A673 (cell line): ENCODE measurements around the gene MSH5. TPM values are rescaled to one million over a fixed set of nuclear protein-coding genes. Genes with fewer than 3 reads are reported as not detected.

Source experiments
- BruUV-seq: library from RNA; stranded (reverse); fragments of 400-500 nt; replicated peaks from 2 replicates; lab custom pipeline; 2021; lab: Mats Ljungman, UMichigan
- CTCF ChIA-PET: fragments of 300-600 bp; sonication (Branson Sonifier 250); formaldehyde crosslinking; loops from one replicate; lab custom pipeline; 2022; ENCODE audit warnings: antibody characterized with exemption; lab: Charles Lee
- POLR2A ChIA-PET: fragments of 300-600 bp; sonication (Branson Sonifier 250); formaldehyde crosslinking; loops from one replicate; lab custom pipeline; 2022; ENCODE audit warnings: antibody characterized with exemption; ENCODE audit not compliant: low non-redundant PET; lab: Charles Lee
- DNase-seq: peaks from one replicate; pipeline ENCODE4 v3.0.0-alpha.2; 2015; ENCODE audit warnings: low spot score
- H3K27ac ChIP-seq: fragments of 200-600 bp; sonication (generic); 2 replicates; pipeline ENCODE4 v1.5.1; 2016; ENCODE audit warnings: mixed run types, low read depth, mild to moderate bottlenecking, mixed read lengths, antibody characterized with exemption, low read length; ENCODE audit not compliant: poor library complexity, severe bottlenecking
- H3K27me3 ChIP-seq: fragments of 200-600 bp; sonication (generic); replicated peaks from 2 replicates; pipeline ENCODE4 v1.6.1; 2017; ENCODE audit warnings: mixed run types, low read depth, mild to moderate bottlenecking, mixed read lengths, antibody characterized with exemption, low read length; ENCODE audit not compliant: insufficient read depth, poor library complexity
- H3K36me3 ChIP-seq: fragments of 200-600 bp; sonication (generic); 2 replicates; pipeline ENCODE4 v1.6.1; 2016; ENCODE audit warnings: mixed run types, mild to moderate bottlenecking, mixed read lengths, antibody characterized with exemption, low read length; ENCODE audit not compliant: insufficient read depth, poor library complexity, severe bottlenecking
- H3K4me1 ChIP-seq: fragments of 200-600 bp; sonication (generic); 2 replicates; pipeline ENCODE4 v1.6.1; 2017; ENCODE audit warnings: mixed run types, mild to moderate bottlenecking, mixed read lengths, antibody characterized with exemption, low read length; ENCODE audit not compliant: insufficient read depth, poor library complexity, severe bottlenecking
- H3K4me3 ChIP-seq: fragments of 200-600 bp; sonication (generic); 2 replicates; pipeline ENCODE4 v1.5.1; 2016; ENCODE audit warnings: low read depth, mixed run types, mild to moderate bottlenecking, mixed read lengths, low read length; ENCODE audit not compliant: poor library complexity, severe bottlenecking
- H3K9me3 ChIP-seq: fragments of 200-600 bp; sonication (generic); 2 replicates; pipeline ENCODE4 v1.6.1; 2016; ENCODE audit warnings: mixed run types, low read depth, mild to moderate bottlenecking, mixed read lengths, antibody characterized with exemption, low read length; ENCODE audit not compliant: poor library complexity, severe bottlenecking
- EZH2 ChIP-seq: fragments of 200-600 bp; sonication (generic); IDR thresholded peaks from 2 replicates; pipeline ENCODE4 v1.6.1; 2017; ENCODE audit warnings: borderline replicate concordance, low read depth, mild to moderate bottlenecking, mixed read lengths, antibody characterized with exemption, low read length; ENCODE audit not compliant: poor library complexity, severe bottlenecking
- intact Hi-C: fragments of 100-400 bp; cut with micrococcal nuclease; formaldehyde crosslinking; loops from one replicate; pipeline ENCODE4 v1.10.0; 2022; ENCODE audit not compliant: unreplicated experiment
- total RNA-seq: library from RNA; stranded (reverse); gene quantifications from 2 replicates; pipeline ENCODE4 v1.2.3, GENCODE V29; 2021
- TF ChIP-seq, protein P1 (sequence below): fragments of 300-800, 200-600 bp; sonication (generic); conservative IDR thresholded peaks from 2 replicates; pipeline ENCODE4 v1.5.1; 2017; ENCODE audit warnings: low read depth, mild to moderate bottlenecking, antibody characterized with exemption, low read length, moderate library complexity, mixed read lengths

MSH5 gene
- total RNA-seq, 1 experiment from 2014 or later, result 76.4 TPM

DNA sequence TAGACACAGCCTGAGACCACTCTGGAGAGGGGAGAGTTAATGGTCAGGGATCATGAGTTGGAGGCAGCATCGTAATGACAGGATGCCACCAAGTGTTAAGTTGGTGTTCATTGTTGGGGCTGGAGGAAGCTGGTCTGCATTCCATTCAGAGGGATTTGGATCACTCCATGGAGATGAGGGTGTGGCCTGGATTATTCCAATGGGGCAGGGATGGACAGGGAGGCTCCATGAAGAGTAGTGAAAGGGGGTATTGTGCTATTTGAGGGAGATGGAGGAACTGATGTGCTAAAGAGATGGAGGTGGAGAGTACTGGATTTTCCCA is 23.8 kb downstream of the MSH5 start:
- Histone ChIP-seq H3K4me3 (no peak overlapping the region), H3K27me3 (no peaks in the 10 kb centered on the region), H3K9me3 (no peaks in the 10 kb centered on the region), H3K36me3 (peaks cover 53% of the 10 kb centered on the region), H3K27ac (peak overlapping the region; percentile 57), H3K4me1 (no peaks in the 10 kb centered on the region)
- POLR2A ChIA-PET, result no interaction called here
- DNase-seq, result peak; percentile 59
- TF ChIP-seq, protein P1, sequence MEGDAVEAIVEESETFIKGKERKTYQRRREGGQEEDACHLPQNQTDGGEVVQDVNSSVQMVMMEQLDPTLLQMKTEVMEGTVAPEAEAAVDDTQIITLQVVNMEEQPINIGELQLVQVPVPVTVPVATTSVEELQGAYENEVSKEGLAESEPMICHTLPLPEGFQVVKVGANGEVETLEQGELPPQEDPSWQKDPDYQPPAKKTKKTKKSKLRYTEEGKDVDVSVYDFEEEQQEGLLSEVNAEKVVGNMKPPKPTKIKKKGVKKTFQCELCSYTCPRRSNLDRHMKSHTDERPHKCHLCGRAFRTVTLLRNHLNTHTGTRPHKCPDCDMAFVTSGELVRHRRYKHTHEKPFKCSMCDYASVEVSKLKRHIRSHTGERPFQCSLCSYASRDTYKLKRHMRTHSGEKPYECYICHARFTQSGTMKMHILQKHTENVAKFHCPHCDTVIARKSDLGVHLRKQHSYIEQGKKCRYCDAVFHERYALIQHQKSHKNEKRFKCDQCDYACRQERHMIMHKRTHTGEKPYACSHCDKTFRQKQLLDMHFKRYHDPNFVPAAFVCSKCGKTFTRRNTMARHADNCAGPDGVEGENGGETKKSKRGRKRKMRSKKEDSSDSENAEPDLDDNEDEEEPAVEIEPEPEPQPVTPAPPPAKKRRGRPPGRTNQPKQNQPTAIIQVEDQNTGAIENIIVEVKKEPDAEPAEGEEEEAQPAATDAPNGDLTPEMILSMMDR, result no peak
- no peak for TF ChIP-seq EZH2
- CTCF ChIA-PET, result no interaction called here
- intact Hi-C loops, result no loop called here
- no TSS peak for BruUV-seq

DNA sequence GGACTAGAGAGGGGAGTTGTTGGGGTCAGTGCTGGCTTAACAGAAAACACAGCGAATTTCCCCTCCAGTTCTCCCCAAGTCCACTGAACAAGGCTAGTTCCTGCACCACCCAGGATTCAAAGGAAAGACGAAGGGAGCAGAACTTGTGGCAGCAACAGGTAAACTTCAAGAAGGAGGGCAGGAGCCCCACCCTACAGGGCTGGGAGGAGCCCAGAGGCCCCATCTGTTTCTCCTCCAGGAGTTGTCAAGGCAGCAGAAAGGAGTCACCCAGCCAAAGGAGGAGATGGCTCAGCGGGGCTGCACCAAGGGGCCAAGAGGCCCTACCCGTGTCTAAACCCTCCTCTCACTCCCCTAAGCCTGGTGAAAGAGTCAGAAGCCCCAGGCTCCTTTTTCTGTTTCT is 24.4 kb downstream of the MSH5 start:
- Histone ChIP-seq H3K4me1 (no peaks in the 10 kb centered on the region), H3K27ac (peak overlapping the region; percentile 23), H3K9me3 (no peaks in the 10 kb centered on the region), H3K36me3 (peaks cover 46% of the 10 kb centered on the region), H3K27me3 (no peaks in the 10 kb centered on the region), H3K4me3 (no peak overlapping the region)
- TSS peak; percentile 46 for BruUV-seq
- DNase-seq, result no peak
- no peak for TF ChIP-seq EZH2
- TF ChIP-seq, protein P1, result no peak
- intact Hi-C loops, result no loop called here
- ChIA-PET CTCF (no interaction called here), POLR2A (no interaction called here)

DNA sequence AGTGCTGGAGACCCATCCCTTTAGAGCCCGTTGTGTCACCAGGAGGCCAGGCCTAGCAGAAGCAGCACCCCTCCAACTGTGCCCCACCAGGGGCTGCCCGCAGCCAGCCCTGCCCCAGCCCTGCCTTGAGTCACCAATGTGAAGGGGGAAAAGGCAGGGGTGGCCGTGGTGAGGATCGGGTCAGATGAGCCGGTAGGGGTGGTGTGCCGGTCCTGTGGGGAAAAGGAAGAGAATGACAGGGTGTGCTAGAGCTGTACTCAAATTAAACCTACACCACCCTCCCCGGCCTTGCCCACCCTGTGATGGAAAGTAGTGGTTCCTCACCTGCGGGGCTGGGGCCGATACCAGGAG is 25.7 kb downstream of the MSH5 start:
- no TSS peak for BruUV-seq
- Histone ChIP-seq H3K27me3 (no peaks in the 10 kb centered on the region), H3K4me3 (no peak overlapping the region), H3K9me3 (no peaks in the 10 kb centered on the region), H3K36me3 (peaks cover 33% of the 10 kb centered on the region), H3K4me1 (no peaks in the 10 kb centered on the region), H3K27ac (no peak overlapping the region)
- ChIA-PET CTCF (no interaction called here), POLR2A (no interaction called here)
- TF ChIP-seq, protein P1, result no peak
- TF ChIP-seq EZH2, result no peak
- intact Hi-C loops, result no loop called here
- no peak for DNase-seq
